NCI-H510A (cell line): ENCODE results near the gene CARD19.
"Not testable (repeated sequence)": the region's sequence is repeated elsewhere in the genome, so short reads cannot be mapped to it uniquely, and the experiment has no call there.

Source experiments
- DNase-seq: peaks from one replicate; lab custom pipeline; 2025; lab: John Stamatoyannopoulos, UW

CARD19 gene

GRCh38 chr9:93107151-93107824 is 11.3 kb downstream of the CARD19 start:
- no peak for DNase-seq

- DNase-seq, result no peak
Measured at GRCh38 chr9:93107825-93108161, 11.8 kb downstream of the CARD19 start.

- no peak for DNase-seq
Measured at GRCh38 chr9:93108291-93109041, 12.4 kb downstream of the CARD19 start.

GRCh38 chr9:93110311-93110855 is 14.4 kb downstream of the CARD19 start:
- no peak for DNase-seq

GRCh38 chr9:93111001-93111370 is 15.0 kb downstream of the CARD19 start:
- DNase-seq, result no peak

- DNase-seq, result no peak
Measured at GRCh38 chr9:93111371-93112115, 15.5 kb downstream of the CARD19 start.

DNA sequence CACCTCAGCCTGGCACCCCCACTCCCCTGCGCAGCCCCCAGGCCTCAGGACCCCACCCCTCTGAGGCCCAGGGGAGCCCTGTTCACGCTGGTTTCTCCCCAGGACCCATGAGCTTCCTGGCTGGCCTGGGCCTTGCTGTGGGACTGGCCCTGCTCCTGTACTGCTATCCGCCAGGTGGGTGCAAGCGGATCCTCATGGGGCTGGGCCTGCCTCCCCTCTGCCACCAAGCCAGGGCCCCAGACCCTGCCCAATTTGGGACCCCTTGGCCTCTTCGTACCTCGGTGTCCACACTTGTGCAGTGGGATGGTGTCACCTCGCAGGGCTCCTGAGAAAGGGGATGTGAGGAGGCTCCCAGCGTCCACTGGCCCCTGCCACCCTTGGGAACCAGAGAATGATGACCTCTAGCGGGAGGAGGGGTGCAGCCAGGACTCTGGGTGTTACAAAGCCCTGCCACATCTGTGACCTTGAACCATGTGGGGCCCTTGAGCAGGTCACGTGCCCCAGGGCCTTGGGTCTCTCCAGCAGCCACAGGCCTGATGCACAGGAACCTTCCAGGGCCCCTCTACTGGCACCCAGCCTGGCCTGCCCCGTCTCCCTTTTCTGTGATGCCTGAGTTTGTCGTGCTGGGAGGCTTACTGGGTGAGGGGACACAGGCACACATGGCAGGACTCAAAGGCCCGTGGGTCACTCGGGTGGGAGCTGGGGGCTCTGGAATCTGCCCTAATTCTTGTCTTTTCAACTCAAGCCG is 16.3 kb downstream of the CARD19 start:
- no peak for DNase-seq

DNA sequence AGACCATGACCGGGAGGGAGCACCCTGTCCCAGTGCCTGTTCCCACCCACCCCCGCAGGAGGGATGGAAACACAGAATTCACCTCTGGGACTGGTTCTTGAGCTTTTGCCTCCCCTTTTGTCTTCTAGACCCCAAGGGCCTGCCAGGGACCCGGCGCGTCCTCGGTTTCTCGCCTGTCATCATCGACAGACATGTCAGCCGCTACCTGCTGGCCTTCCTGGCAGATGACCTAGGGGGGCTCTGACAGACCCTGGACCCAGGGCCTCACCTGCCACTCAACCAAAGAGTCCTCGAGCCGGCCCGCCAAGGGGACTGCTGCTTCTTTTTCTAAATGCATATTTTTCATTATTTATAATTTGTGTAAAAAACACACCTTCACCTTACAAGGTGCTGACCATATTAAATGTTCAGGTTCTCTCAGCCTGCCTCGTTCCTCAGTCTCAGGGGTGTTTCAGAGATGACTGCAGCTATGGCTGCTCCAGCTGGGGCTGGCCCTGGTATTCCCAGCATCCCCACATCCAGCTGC is 16.9 kb downstream of the CARD19 start:
- DNase-seq, result no peak

GRCh38 chr9:93114169-93114983 is 18.4 kb downstream of the CARD19 start:
- DNase-seq, result no peak

- DNase-seq, result no peak
Measured at GRCh38 chr9:93114984-93115335, 18.9 kb downstream of the CARD19 start.

DNA sequence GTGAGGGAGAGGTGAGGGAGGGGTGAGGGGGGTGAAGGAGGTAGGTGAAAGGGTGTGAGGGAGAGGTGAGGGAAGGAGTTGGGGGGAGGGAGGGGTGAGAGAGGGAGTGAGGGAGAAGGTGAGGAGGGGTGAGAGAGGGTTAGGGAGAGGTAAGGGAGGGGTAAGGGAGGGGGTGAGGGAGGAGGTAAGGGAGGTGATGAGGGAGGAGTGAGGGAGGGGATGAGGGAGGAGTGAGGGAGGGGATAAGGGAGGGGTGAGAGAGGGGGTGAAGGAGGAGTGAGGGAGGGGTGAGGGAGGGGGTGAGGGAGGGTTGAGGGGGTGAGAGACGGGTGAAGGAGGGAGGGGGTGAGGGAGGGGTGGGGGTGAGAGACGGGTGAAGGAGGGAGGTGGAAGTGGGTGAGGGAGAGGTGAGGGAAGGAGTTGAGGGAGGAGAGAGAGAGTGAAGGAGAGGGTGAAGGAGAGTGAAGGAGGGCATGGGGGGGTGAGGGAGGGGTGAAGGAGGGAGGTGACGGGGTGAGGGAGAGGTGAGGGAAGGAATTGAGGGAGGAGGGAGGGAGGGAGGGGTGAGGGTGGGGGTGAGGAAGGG is 19.6 kb downstream of the CARD19 start:
- no peak for DNase-seq

DNA sequence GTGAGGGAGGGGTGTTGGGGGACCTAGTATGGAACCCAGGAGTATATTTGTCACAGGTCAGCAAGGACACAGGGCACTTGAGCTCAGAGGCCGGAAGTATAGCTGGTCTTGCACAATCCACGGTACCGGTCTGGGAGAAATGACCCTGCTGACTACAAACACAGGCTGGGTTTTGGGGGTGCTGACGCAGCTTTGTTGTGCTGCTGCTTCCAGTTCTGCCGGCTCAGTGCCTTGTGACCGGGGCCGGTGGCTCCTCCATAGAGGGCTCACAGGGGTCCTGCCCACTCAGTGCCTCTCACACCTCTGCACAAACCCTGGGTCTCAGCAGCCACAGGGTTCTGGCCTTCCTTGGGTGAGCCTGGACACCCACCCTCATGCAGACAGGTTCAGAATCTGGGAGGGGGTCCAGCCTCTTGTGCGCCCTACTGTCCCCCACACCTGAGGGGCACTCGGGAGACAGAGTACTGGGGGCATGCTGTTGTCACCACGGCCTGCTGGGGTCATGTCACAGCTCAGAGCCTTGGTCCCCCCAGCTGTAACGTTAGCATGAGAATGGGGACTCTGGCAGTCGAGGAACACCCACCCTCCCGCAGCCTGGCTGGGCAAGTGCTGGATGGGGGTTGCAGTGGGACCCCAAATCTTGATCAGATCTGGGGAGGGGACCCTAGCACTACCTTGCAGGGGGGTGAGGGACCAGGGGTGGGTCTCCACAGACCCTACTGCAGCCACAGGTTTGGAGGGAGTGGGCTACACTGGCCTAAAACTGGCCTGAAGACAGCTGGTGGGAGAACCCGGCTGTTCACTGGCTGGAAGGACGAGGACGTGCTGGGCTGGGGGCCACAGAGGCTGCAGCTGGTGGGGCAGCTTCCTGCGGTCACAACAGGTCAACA is 20.3 kb downstream of the CARD19 start:
- DNase-seq, result no peak

GRCh38 chr9:93117521-93117920 is 21.5 kb downstream of the CARD19 start:
- not testable (repeated sequence) for DNase-seq

GRCh38 chr9:93117924-93118862 is 22.2 kb downstream of the CARD19 start:
- DNase-seq, result no peak

- no peak for DNase-seq
Measured at GRCh38 chr9:93118863-93119702, 23.1 kb downstream of the CARD19 start.

DNA sequence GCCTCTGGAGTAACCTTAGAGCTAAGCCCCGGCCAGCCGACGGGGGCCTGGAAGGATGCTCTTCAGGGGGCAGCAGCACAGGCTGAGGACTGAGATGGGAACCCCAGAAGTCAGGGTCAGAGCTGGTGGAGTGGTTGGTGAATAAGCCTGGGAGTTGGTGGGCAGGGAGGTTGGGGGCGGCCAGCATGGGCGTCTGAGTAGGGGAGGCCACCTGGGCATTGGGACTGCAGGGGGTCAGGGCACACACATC is 23.6 kb downstream of the CARD19 start:
- DNase-seq, result no peak

- no peak for DNase-seq
Measured at GRCh38 chr9:93119953-93120845, 24.2 kb downstream of the CARD19 start.
